ENCODE results near the gene LPIN3. TPM values are rescaled to one million over a fixed set of nuclear protein-coding genes. Genes with fewer than 3 reads are reported as not detected.

Gene LPIN3
- total and polyA plus RNA-seq, 2 of the 8 experiments (the other 6 are each of a cell fraction or from before 2014, with no cell fraction given), result 3.7 to 3.9 TPM

DNA sequence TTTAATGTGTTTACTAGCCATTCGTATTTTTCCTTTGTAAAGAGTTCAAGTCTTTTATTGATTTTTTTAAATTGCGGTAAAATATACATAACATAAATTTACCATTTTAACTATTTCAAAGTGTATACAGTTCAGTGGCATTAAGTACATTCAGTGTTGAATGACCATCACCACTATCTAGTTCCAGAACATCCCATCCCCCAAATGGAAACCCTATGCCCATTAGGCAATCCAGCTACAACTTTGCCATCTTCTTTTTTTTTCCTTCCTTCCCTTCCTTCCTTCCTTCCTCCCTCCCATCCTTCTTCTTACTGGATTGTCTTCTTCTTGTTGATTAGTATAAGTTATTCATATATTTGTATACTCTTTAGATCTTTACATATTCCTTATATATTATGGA lies 8.6 kb downstream of the LPIN3 start:
- no peaks in the 10 kb centered on the region for H3K79me1 ChIP-seq (ENCODE audit: low read depth, low read length)
- no peak for FAIRE-seq
- H3K23ac ChIP-seq (ENCODE audit: insufficient read length), result no peak overlapping the region
- WGBS, 2 experiments (ENCODE audit: extremely low coverage in 1 of 2, insufficient coverage in 1 of 2, insufficient read length in 1 of 2, insufficient replicate concordance in 2 of 2, low coverage in 1 of 2, low lambda C conversion rate in 2 of 2, missing lambda C conversion rate in 1 of 2), result 90% methylated on average over 2 of the region's 2 CpGs; no CpG with 5 or more reads in 1 of the 2 experiments
- H2BK15ac ChIP-seq (ENCODE audit: low read length), result no peak overlapping the region
- H2BK5ac ChIP-seq (ENCODE audit: low read depth, low read length), result no peak overlapping the region
- ChIA-PET POLR2A (ENCODE audit: partially characterized antibody) (no interaction called here), CTCF (ENCODE audit: partially characterized antibody) (interaction anchor here (0.9 to 3.5 kb wide), 5 partner anchors 9 to 214 kb away, joined by 3 to 23 read pairs (median 6); partner anchors contain the start of gene LPIN3)
- no peak overlapping the region for H2BK20ac ChIP-seq (ENCODE audit: low read length)
- H4K8ac ChIP-seq (ENCODE audit: extremely low read depth, insufficient read depth, low read length), result no peak overlapping the region
- no peak overlapping the region for H3K4me3 ChIP-seq (ENCODE audit: extremely low read depth in 1 of 4, insufficient read depth in 2 of 4, low read depth in 3 of 4, low read length in 4 of 4)
- no peak overlapping the region for H3K4ac ChIP-seq (replicated peaks; ENCODE audit: insufficient read length, low read depth, low read length)
- no peak overlapping the region for H3K4me2 ChIP-seq (ENCODE audit: insufficient read depth in 1 of 2, low read depth in 2 of 2, low read length in 2 of 2)
- H3K27ac ChIP-seq (ENCODE audit: low read depth, low read length), result no peak overlapping the region
- no peaks in the 10 kb centered on the region; the same call in 1 of the 2 replicates for H3K23me2 ChIP-seq (ENCODE audit: low read depth, low read length)
- no peak overlapping the region for H3K9ac ChIP-seq (replicated peaks in 1 of 4; ENCODE audit: extremely low read depth in 1 of 4, low read depth in 3 of 4, low read length in 3 of 4)
- H2BK12ac ChIP-seq (ENCODE audit: low read depth, low read length), result no peak overlapping the region
- no peak overlapping the region for H3K14ac ChIP-seq (ENCODE audit: insufficient read length)
- no peak overlapping the region for H3K56ac ChIP-seq (replicated peaks; ENCODE audit: insufficient read length, low read depth, low read length)
- H2BK120ac ChIP-seq (replicated peaks; ENCODE audit: low read depth, low read length), result no peak overlapping the region
- no peak for DNase-seq (ENCODE audit: low read depth in 1 of 2, low spot score in 2 of 2)
- H3K27me3 ChIP-seq (replicated peaks in 1 of 4; ENCODE audit: control insufficient read depth in 3 of 4, extremely low read depth in 1 of 4, insufficient read depth in 3 of 4, low read length in 3 of 4), result no peaks in the 10 kb centered on the region
- H3K18ac ChIP-seq (ENCODE audit: extremely low read depth, low read length), result no peak overlapping the region
- H4K5ac ChIP-seq (ENCODE audit: insufficient read length, low read depth, low read length), result no peak overlapping the region
- peaks cover 0 to 1% of the 10 kb centered on the region in 2 experiments for H4K20me1 ChIP-seq (replicated peaks in 1 of 2; ENCODE audit: control insufficient read depth in 1 of 2, insufficient read depth in 2 of 2, low read length in 2 of 2)
- H4K91ac ChIP-seq (replicated peaks; ENCODE audit: insufficient read length, low read length), result no peak overlapping the region
- TF ChIP-seq CHD2 (IDR thresholded peaks at IDR 0.05; ENCODE audit: low read length) (no peak), SAP30 (IDR thresholded peaks at IDR 0.05; ENCODE audit: insufficient read depth, insufficient replicate concordance, low read length) (no peak), JUN (IDR thresholded peaks at IDR 0.05; ENCODE audit: low read depth, low read length) (no peak), SIX5 (IDR thresholded peaks at IDR 0.05; ENCODE audit: low read depth, low read length) (no peak), EP300 (IDR thresholded peaks at IDR 0.05; ENCODE audit: borderline replicate concordance in 1 of 2, low read depth in 2 of 2, low read length in 2 of 2) (no peak), HDAC2 (IDR thresholded peaks at IDR 0.05; ENCODE audit: borderline replicate concordance in 1 of 2, low read depth in 2 of 2, low read length in 2 of 2) (no peak), YY1 (IDR thresholded peaks at IDR 0.05; ENCODE audit: low read depth, low read length) (no peak), SIN3A (conservative IDR thresholded peaks at IDR 0.05 in 1 of 2, IDR thresholded peaks at IDR 0.05 in 1 of 2; ENCODE audit: low read depth in 1 of 2, low read length in 2 of 2) (no peak)
- TF ChIP-seq, protein P1, sequence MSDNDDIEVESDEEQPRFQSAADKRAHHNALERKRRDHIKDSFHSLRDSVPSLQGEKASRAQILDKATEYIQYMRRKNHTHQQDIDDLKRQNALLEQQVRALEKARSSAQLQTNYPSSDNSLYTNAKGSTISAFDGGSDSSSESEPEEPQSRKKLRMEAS (IDR thresholded peaks at IDR 0.05), result no peak
- no peaks in the 10 kb centered on the region for H3K36me3 ChIP-seq (ENCODE audit: control insufficient read depth in 2 of 4, insufficient read depth in 4 of 4, low read length in 3 of 4)
- no peaks in the 10 kb centered on the region; a peak in 1 of 7 replicates for H3K4me1 ChIP-seq (replicated peaks in 1 of 4; ENCODE audit: control insufficient read depth in 3 of 4, insufficient read depth in 4 of 4, low read length in 3 of 4)
- no peaks in the 10 kb centered on the region for H3K9me3 ChIP-seq (ENCODE audit: insufficient read depth in 2 of 2, low read depth in 1 of 2, low read length in 1 of 2)
- no peaks in the 10 kb centered on the region for H3K79me2 ChIP-seq (ENCODE audit: control insufficient read depth in 1 of 2, insufficient read depth in 2 of 2, low read length in 2 of 2)
- no peak overlapping the region for H2AFZ ChIP-seq (ENCODE audit: low read length)
- H2AK5ac ChIP-seq (ENCODE audit: low read depth, low read length), result no peak overlapping the region

Data from H1 (cell line).